ENCODE data around the gene ZBTB24.

DNA sequence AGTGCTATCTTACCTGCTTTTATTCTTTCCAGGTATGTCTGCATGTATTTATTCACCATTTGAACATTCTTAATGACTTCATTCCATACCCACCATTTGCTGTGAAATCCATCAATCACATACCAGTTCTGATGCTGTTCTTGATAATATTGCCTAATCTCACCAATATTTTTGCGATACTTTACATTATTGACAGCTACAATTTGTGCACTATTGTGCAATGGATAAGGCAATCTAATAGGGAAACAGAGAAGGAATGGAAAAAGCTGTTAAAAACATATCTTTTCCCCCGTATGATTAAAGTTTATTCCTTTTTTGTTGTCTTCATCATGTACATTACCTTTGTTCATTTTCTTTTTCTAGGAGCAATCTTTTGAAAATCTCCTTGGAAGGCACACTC, 23.3 kb upstream of the ZBTB24 start:
- TF ChIP-seq, protein P1, sequence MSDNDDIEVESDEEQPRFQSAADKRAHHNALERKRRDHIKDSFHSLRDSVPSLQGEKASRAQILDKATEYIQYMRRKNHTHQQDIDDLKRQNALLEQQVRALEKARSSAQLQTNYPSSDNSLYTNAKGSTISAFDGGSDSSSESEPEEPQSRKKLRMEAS (IDR thresholded peaks at IDR 0.05), result no peak
- TF ChIP-seq EP300 (IDR thresholded peaks at IDR 0.05; ENCODE audit: borderline replicate concordance) (no peak), TEAD4 (IDR thresholded peaks at IDR 0.05) (no peak), CREB1 (IDR thresholded peaks at IDR 0.05; ENCODE audit: low read depth) (no peak), CEBPB (IDR thresholded peaks at IDR 0.05) (no peak), YY1 (IDR thresholded peaks at IDR 0.05; ENCODE audit: low read depth) (no peak), TAF1 (IDR thresholded peaks at IDR 0.05; ENCODE audit: low read depth) (no peak), FOXM1 (IDR thresholded peaks at IDR 0.05; ENCODE audit: borderline replicate concordance, low read depth) (no peak), TCF12 (IDR thresholded peaks at IDR 0.05; ENCODE audit: low read depth) (no peak), RAD21 (IDR thresholded peaks at IDR 0.05; ENCODE audit: low read depth) (no peak), EGR1 (IDR thresholded peaks at IDR 0.05) (no peak), NFIC (IDR thresholded peaks at IDR 0.05) (no peak)
- TF ChIP-seq, protein P2, sequence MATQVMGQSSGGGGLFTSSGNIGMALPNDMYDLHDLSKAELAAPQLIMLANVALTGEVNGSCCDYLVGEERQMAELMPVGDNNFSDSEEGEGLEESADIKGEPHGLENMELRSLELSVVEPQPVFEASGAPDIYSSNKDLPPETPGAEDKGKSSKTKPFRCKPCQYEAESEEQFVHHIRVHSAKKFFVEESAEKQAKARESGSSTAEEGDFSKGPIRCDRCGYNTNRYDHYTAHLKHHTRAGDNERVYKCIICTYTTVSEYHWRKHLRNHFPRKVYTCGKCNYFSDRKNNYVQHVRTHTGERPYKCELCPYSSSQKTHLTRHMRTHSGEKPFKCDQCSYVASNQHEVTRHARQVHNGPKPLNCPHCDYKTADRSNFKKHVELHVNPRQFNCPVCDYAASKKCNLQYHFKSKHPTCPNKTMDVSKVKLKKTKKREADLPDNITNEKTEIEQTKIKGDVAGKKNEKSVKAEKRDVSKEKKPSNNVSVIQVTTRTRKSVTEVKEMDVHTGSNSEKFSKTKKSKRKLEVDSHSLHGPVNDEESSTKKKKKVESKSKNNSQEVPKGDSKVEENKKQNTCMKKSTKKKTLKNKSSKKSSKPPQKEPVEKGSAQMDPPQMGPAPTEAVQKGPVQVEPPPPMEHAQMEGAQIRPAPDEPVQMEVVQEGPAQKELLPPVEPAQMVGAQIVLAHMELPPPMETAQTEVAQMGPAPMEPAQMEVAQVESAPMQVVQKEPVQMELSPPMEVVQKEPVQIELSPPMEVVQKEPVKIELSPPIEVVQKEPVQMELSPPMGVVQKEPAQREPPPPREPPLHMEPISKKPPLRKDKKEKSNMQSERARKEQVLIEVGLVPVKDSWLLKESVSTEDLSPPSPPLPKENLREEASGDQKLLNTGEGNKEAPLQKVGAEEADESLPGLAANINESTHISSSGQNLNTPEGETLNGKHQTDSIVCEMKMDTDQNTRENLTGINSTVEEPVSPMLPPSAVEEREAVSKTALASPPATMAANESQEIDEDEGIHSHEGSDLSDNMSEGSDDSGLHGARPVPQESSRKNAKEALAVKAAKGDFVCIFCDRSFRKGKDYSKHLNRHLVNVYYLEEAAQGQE (IDR thresholded peaks at IDR 0.05; ENCODE audit: low read depth), result no peak
- TF ChIP-seq, protein P3, sequence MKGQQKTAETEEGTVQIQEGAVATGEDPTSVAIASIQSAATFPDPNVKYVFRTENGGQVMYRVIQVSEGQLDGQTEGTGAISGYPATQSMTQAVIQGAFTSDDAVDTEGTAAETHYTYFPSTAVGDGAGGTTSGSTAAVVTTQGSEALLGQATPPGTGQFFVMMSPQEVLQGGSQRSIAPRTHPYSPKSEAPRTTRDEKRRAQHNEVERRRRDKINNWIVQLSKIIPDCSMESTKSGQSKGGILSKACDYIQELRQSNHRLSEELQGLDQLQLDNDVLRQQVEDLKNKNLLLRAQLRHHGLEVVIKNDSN (IDR thresholded peaks at IDR 0.05), result no peak
